T-helper 17 cell (primary cell): ENCODE data around the gene SQOR. TPM values are rescaled to one million over a fixed set of nuclear protein-coding genes. Genes with fewer than 3 reads are reported as not detected.

Source experiments
- ATAC-seq: fragments of 150-1000 bp; cut with Tn5 transposase; 2 replicates; pipeline ENCODE4 v1.10.0; 2021; ENCODE audit warnings: mild to moderate bottlenecking, moderate library complexity
- DNase-seq, 3 donors: peaks; one replicate each; pipeline versions ENCODE4 v3.0.0 to v3.0.0-alpha.2; 2020 to 2021
- H3K9me3 ChIP-seq: one replicate; pipeline ENCODE4 v1.7.0; 2013; ENCODE audit warnings: low read length, mild to moderate bottlenecking; ENCODE audit not compliant: control insufficient read depth, poor library complexity, severe bottlenecking
- H3K27ac Mint-ChIP-seq: one replicate; pipeline ENCODE4 v1.8.0; 2022; ENCODE audit warnings: mild to moderate bottlenecking, moderate library complexity, mixed read lengths
- H3K27me3 Mint-ChIP-seq: one replicate; pipeline ENCODE4 v1.8.0; 2022; ENCODE audit warnings: mixed read lengths
- H3K36me3 Mint-ChIP-seq: one replicate; pipeline ENCODE4 v1.8.0; 2022; ENCODE audit warnings: low read depth, mixed read lengths
- H3K4me1 Mint-ChIP-seq: one replicate; pipeline ENCODE4 v1.8.0; 2022; ENCODE audit warnings: mild to moderate bottlenecking, mixed read lengths
- H3K4me3 Mint-ChIP-seq: one replicate; pipeline ENCODE4 v1.8.0; 2022; ENCODE audit warnings: mild to moderate bottlenecking, moderate library complexity, mixed read lengths
- total RNA-seq, 4 donors: library from RNA in 2 of 4; stranded (reverse) in 2 of 4; gene quantifications; one replicate each; pipeline ENCODE4 v1.2.3 and lab custom pipeline; 2022 to 2026

The SQOR gene
- total RNA-seq (10 to 100 TPM; 36.5 to 39.0 TPM), total RNA-seq (lab: John Stamatoyannopoulos, UW) (15.9 to 31.6 reads per million in 2 donors)

- DNase-seq (peak; percentile 41 to 60 (median 49)), ATAC-seq (peak; percentile 77)
- H3K4me1 Mint-ChIP-seq: peaks cover 28% of the 10 kb centered on the region
- peak within 1 kb of the TSS; percentile 97 for H3K4me3 Mint-ChIP-seq
- H3K9me3 ChIP-seq: no peaks in the 10 kb centered on the region
- peaks cover 2% of the 10 kb centered on the region for H3K36me3 Mint-ChIP-seq
- no peaks in the 10 kb centered on the region for H3K27me3 Mint-ChIP-seq
- peak within 1 kb of the TSS; percentile 95 for H3K27ac Mint-ChIP-seq
Measured at GRCh38 chr15:45634432-45635190, at the start of gene SQOR. SQOR (plus strand) TSS chr15:45635029; CDS start chr15:45658924, 23,895 bp downstream.

GRCh38 chr15:45585069-45585791 lies 49.6 kb upstream of the SQOR start:
- Mint-ChIP-seq H3K4me3 (no peak overlapping the region), H3K4me1 (peaks cover 30% of the 10 kb centered on the region), H3K27ac (no peak overlapping the region), H3K36me3 (peaks cover 3% of the 10 kb centered on the region), H3K27me3 (peaks cover 11% of the 10 kb centered on the region)
- DNase-seq (no peak), ATAC-seq (no peak)
- H3K9me3 ChIP-seq: no peaks in the 10 kb centered on the region

- H3K27me3 Mint-ChIP-seq: peaks cover 8% of the 10 kb centered on the region
- DNase-seq: no peak
- H3K9me3 ChIP-seq: no peaks in the 10 kb centered on the region
- peak overlapping the region; percentile 99 for H3K4me3 Mint-ChIP-seq
- H3K27ac Mint-ChIP-seq: peak overlapping the region; percentile 100
- peaks cover 3% of the 10 kb centered on the region for H3K36me3 Mint-ChIP-seq
- no peak for ATAC-seq
- peaks cover 30% of the 10 kb centered on the region for H3K4me1 Mint-ChIP-seq
Measured at GRCh38 chr15:45586125-45586524, 48.7 kb upstream of the SQOR start.

GRCh38 chr15:45586601-45587094 lies 48.2 kb upstream of the SQOR start:
- H3K4me1 Mint-ChIP-seq: peaks cover 30% of the 10 kb centered on the region
- no peaks in the 10 kb centered on the region for H3K9me3 ChIP-seq
- H3K27ac Mint-ChIP-seq: peak overlapping the region; percentile 100
- peaks cover 3% of the 10 kb centered on the region for H3K36me3 Mint-ChIP-seq
- peak overlapping the region; percentile 99 for H3K4me3 Mint-ChIP-seq
- peaks cover 3% of the 10 kb centered on the region for H3K27me3 Mint-ChIP-seq
- ATAC-seq (peak; percentile 13), DNase-seq (no peak)

GRCh38 chr15:45587095-45587862 lies 47.5 kb upstream of the SQOR start, which contains the start of gene BLOC1S6:
BLOC1S6 (plus strand) TSS chr15:45587379; CDS start chr15:45587444, 65 bp downstream.
- H3K27ac Mint-ChIP-seq: peak within 1 kb of the TSS; percentile 100
- peaks cover 3% of the 10 kb centered on the region for H3K36me3 Mint-ChIP-seq
- peak within 1 kb of the TSS; percentile 99 for H3K4me3 Mint-ChIP-seq
- H3K4me1 Mint-ChIP-seq: peaks cover 30% of the 10 kb centered on the region
- H3K27me3 Mint-ChIP-seq: no peaks in the 10 kb centered on the region
- ATAC-seq: peak; percentile 81
- peak; percentile 77 to 83 (median 80) for DNase-seq
- H3K9me3 ChIP-seq: no peaks in the 10 kb centered on the region

- peak overlapping the region; percentile 99 for H3K4me3 Mint-ChIP-seq
- no peaks in the 10 kb centered on the region for H3K9me3 ChIP-seq
- ATAC-seq (no peak), DNase-seq (no peak)
- H3K27me3 Mint-ChIP-seq: no peaks in the 10 kb centered on the region
- peaks cover 30% of the 10 kb centered on the region for H3K4me1 Mint-ChIP-seq
- peaks cover 3% of the 10 kb centered on the region for H3K36me3 Mint-ChIP-seq
- H3K27ac Mint-ChIP-seq: peak overlapping the region; percentile 100
Measured at GRCh38 chr15:45587863-45588170, 47.0 kb upstream of the SQOR start.

- no peak for DNase-seq
- peak overlapping the region; percentile 100 for H3K27ac Mint-ChIP-seq
- peak overlapping the region; percentile 99 for H3K4me3 Mint-ChIP-seq
- no peaks in the 10 kb centered on the region for H3K27me3 Mint-ChIP-seq
- H3K36me3 Mint-ChIP-seq: peaks cover 3% of the 10 kb centered on the region
- peaks cover 30% of the 10 kb centered on the region for H3K4me1 Mint-ChIP-seq
- no peaks in the 10 kb centered on the region for H3K9me3 ChIP-seq
- ATAC-seq: no peak
Measured at GRCh38 chr15:45588219-45588875, 46.5 kb upstream of the SQOR start.

- DNase-seq (no peak), ATAC-seq (no peak)
- H3K4me1 Mint-ChIP-seq: peaks cover 28% of the 10 kb centered on the region
- peak overlapping the region; percentile 100 for H3K27ac Mint-ChIP-seq
- H3K36me3 Mint-ChIP-seq: peaks cover 3% of the 10 kb centered on the region
- no peaks in the 10 kb centered on the region for H3K27me3 Mint-ChIP-seq
- no peaks in the 10 kb centered on the region for H3K9me3 ChIP-seq
- H3K4me3 Mint-ChIP-seq: peak overlapping the region; percentile 99
Measured at GRCh38 chr15:45589256-45589655, 45.6 kb upstream of the SQOR start.

GRCh38 chr15:45594319-45594718 lies 40.5 kb upstream of the SQOR start:
- Mint-ChIP-seq H3K4me3 (no peak overlapping the region), H3K4me1 (peaks cover 4% of the 10 kb centered on the region), H3K27ac (no peak overlapping the region), H3K27me3 (no peaks in the 10 kb centered on the region), H3K36me3 (peaks cover 5% of the 10 kb centered on the region)
- ATAC-seq: no peak
- no peak for DNase-seq
- no peaks in the 10 kb centered on the region for H3K9me3 ChIP-seq

GRCh38 chr15:45594835-45595530 lies 39.8 kb upstream of the SQOR start:
- Mint-ChIP-seq H3K27ac (no peak overlapping the region), H3K36me3 (peaks cover 5% of the 10 kb centered on the region), H3K4me1 (peaks cover 2% of the 10 kb centered on the region), H3K4me3 (no peak overlapping the region), H3K27me3 (no peaks in the 10 kb centered on the region)
- DNase-seq (no peak), ATAC-seq (no peak)
- H3K9me3 ChIP-seq: no peaks in the 10 kb centered on the region

GRCh38 chr15:45603881-45604280 lies 30.9 kb upstream of the SQOR start:
- H3K36me3 Mint-ChIP-seq: no peaks in the 10 kb centered on the region
- H3K9me3 ChIP-seq: no peaks in the 10 kb centered on the region
- no peaks in the 10 kb centered on the region for H3K27me3 Mint-ChIP-seq
- DNase-seq (no peak), ATAC-seq (no peak)
- peaks cover 4% of the 10 kb centered on the region for H3K4me1 Mint-ChIP-seq
- peak overlapping the region; percentile 51 for H3K27ac Mint-ChIP-seq
- H3K4me3 Mint-ChIP-seq: no peak overlapping the region

GRCh38 chr15:45604326-45604725 lies 30.5 kb upstream of the SQOR start:
- Mint-ChIP-seq H3K27ac (no peak overlapping the region), H3K4me1 (peaks cover 4% of the 10 kb centered on the region), H3K27me3 (no peaks in the 10 kb centered on the region), H3K36me3 (no peaks in the 10 kb centered on the region), H3K4me3 (no peak overlapping the region)
- DNase-seq (no peak), ATAC-seq (no peak)
- no peaks in the 10 kb centered on the region for H3K9me3 ChIP-seq
